HS-5 (cell line): ENCODE results near the gene SLC7A1.

ENCODE experiments used
- DNase-seq: peaks from one replicate; pipeline ENCODE4 v3.0.0-alpha.2; 2012; ENCODE audit warnings: low read depth

Gene SLC7A1

GRCh38 chr13:29489650-29490560 lies 105.6 kb downstream of the SLC7A1 start:
- DNase-seq = no peak

- DNase-seq = no peak
Measured at GRCh38 chr13:29487466-29488454, 107.7 kb downstream of the SLC7A1 start.

- no peak for DNase-seq
Measured at GRCh38 chr13:29486551-29486950, 108.9 kb downstream of the SLC7A1 start.

GRCh38 chr13:29484796-29485195 lies 110.7 kb downstream of the SLC7A1 start:
- no peak for DNase-seq

GRCh38 chr13:29484236-29484635 lies 111.3 kb downstream of the SLC7A1 start:
- DNase-seq = no peak

GRCh38 chr13:29483623-29484022 lies 111.9 kb downstream of the SLC7A1 start:
- DNase-seq = no peak

- no peak for DNase-seq
Measured at GRCh38 chr13:29483211-29483610, 112.3 kb downstream of the SLC7A1 start.

- DNase-seq = no peak
Measured at GRCh38 chr13:29482504-29482903, 113.0 kb downstream of the SLC7A1 start.

GRCh38 chr13:29481603-29482002 lies 113.9 kb downstream of the SLC7A1 start:
- DNase-seq = no peak

- no peak for DNase-seq
Measured at GRCh38 chr13:29480893-29481525, 114.5 kb downstream of the SLC7A1 start.

- DNase-seq = no peak
Measured at GRCh38 chr13:29479716-29480492, 115.6 kb downstream of the SLC7A1 start.

- no peak for DNase-seq
Measured at GRCh38 chr13:29476046-29476445, 119.4 kb downstream of the SLC7A1 start.

GRCh38 chr13:29474991-29475390 lies 120.5 kb downstream of the SLC7A1 start:
- no peak for DNase-seq

- no peak for DNase-seq
Measured at GRCh38 chr13:29473166-29473565, 122.3 kb downstream of the SLC7A1 start.

GRCh38 chr13:29472332-29472961 lies 123.0 kb downstream of the SLC7A1 start:
- DNase-seq = no peak

- no peak for DNase-seq
Measured at GRCh38 chr13:29471551-29471950, 123.9 kb downstream of the SLC7A1 start.

- DNase-seq = no peak
Measured at GRCh38 chr13:29465741-29466293, 129.7 kb downstream of the SLC7A1 start.

GRCh38 chr13:29464105-29464679 lies 131.3 kb downstream of the SLC7A1 start:
- no peak for DNase-seq

GRCh38 chr13:29459813-29460355 lies 135.6 kb downstream of the SLC7A1 start:
- DNase-seq = no peak
